Keratinocyte (primary cell): Measurements from ENCODE around the gene SPATA6L.

Experiments
- CTCF ChIP-seq, 3 experiments: IDR thresholded peaks in 1 of 3; conservative IDR thresholded peaks in 1 of 3; optimal IDR thresholded peaks in 1 of 3; 2 replicates in 2 of 3; 3 replicates in 1 of 3; pipeline versions ENCODE3 to v1.5.1; 2011; ENCODE audit warnings: low read length in 3 of 3, mild to moderate bottlenecking in 3 of 3, moderate library complexity in 2 of 3, control low read depth in 1 of 3, inconsistent platforms in 1 of 3; ENCODE audit not compliant: insufficient read depth in 2 of 3; ENCODE audit errors: extremely low read depth in 1 of 3
- EZH2 ChIP-seq: IDR thresholded peaks from one replicate; pipeline ENCODE4 v1.6.1; 2012; ENCODE audit warnings: inconsistent platforms, mild to moderate bottlenecking, low read length, moderate library complexity

GRCh38 chr9:4666042-4666699 is at the start of gene SPATA6L:
- peak in 1 of 3 experiments; percentile 30 for TF ChIP-seq CTCF (optimal IDR thresholded peaks at IDR 0.05 in 1 of 3, IDR thresholded peaks at IDR 0.05 in 1 of 3, conservative IDR thresholded peaks at IDR 0.05 in 1 of 3; ENCODE audit: extremely low read depth in 1 of 3, insufficient read depth in 2 of 3, low read length in 3 of 3)
- TF ChIP-seq EZH2: no peak
